Measurements from ENCODE around the gene TTC13. TPM values are rescaled to one million over a fixed set of nuclear protein-coding genes. Genes with fewer than 3 reads are reported as not detected.

Gene TTC13
- total RNA-seq, 1 experiment from 2014 or later: 4.4 TPM

GRCh38 chr1:230879778-230880177 lies 98.9 kb downstream of the TTC13 start:
- H3K4me3 Mint-ChIP-seq: no peak overlapping the region
- DNase-seq (ENCODE audit: low spot score) (no peak), ATAC-seq (no peak)
- H3K27me3 Mint-ChIP-seq (ENCODE audit: low read depth): peaks cover 15% of the 10 kb centered on the region
- peaks cover 15% of the 10 kb centered on the region for H3K4me1 Mint-ChIP-seq
- ChIA-PET CTCF (no interaction called here), POLR2A (interaction anchor here (1.0 kb wide), 1 partner anchor 12 kb away, joined by 4 read pairs; no protein-coding TSS in a partner anchor)
- no peak overlapping the region for H3K27ac Mint-ChIP-seq
- TF ChIP-seq, protein P1, sequence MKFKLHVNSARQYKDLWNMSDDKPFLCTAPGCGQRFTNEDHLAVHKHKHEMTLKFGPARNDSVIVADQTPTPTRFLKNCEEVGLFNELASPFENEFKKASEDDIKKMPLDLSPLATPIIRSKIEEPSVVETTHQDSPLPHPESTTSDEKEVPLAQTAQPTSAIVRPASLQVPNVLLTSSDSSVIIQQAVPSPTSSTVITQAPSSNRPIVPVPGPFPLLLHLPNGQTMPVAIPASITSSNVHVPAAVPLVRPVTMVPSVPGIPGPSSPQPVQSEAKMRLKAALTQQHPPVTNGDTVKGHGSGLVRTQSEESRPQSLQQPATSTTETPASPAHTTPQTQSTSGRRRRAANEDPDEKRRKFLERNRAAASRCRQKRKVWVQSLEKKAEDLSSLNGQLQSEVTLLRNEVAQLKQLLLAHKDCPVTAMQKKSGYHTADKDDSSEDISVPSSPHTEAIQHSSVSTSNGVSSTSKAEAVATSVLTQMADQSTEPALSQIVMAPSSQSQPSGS (CRISPR knock-in tag; IDR thresholded peaks at IDR 0.05; ENCODE audit: borderline replicate concordance, low read depth): no peak
- TF ChIP-seq NFYB (CRISPR knock-in tag; conservative IDR thresholded peaks at IDR 0.05; ENCODE audit: low read depth): no peak
- no peak for TF ChIP-seq SMAD4 (CRISPR knock-in tag; IDR thresholded peaks at IDR 0.05)
- TF ChIP-seq, protein P2, sequence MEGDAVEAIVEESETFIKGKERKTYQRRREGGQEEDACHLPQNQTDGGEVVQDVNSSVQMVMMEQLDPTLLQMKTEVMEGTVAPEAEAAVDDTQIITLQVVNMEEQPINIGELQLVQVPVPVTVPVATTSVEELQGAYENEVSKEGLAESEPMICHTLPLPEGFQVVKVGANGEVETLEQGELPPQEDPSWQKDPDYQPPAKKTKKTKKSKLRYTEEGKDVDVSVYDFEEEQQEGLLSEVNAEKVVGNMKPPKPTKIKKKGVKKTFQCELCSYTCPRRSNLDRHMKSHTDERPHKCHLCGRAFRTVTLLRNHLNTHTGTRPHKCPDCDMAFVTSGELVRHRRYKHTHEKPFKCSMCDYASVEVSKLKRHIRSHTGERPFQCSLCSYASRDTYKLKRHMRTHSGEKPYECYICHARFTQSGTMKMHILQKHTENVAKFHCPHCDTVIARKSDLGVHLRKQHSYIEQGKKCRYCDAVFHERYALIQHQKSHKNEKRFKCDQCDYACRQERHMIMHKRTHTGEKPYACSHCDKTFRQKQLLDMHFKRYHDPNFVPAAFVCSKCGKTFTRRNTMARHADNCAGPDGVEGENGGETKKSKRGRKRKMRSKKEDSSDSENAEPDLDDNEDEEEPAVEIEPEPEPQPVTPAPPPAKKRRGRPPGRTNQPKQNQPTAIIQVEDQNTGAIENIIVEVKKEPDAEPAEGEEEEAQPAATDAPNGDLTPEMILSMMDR (IDR thresholded peaks at IDR 0.05): no peak
- TF ChIP-seq, protein P3, sequence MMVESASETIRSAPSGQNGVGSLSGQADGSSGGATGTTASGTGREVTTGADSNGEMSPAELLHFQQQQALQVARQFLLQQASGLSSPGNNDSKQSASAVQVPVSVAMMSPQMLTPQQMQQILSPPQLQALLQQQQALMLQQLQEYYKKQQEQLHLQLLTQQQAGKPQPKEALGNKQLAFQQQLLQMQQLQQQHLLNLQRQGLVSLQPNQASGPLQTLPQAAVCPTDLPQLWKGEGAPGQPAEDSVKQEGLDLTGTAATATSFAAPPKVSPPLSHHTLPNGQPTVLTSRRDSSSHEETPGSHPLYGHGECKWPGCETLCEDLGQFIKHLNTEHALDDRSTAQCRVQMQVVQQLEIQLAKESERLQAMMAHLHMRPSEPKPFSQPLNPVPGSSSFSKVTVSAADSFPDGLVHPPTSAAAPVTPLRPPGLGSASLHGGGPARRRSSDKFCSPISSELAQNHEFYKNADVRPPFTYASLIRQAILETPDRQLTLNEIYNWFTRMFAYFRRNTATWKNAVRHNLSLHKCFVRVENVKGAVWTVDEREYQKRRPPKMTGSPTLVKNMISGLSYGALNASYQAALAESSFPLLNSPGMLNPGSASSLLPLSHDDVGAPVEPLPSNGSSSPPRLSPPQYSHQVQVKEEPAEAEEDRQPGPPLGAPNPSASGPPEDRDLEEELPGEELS (CRISPR knock-in tag; IDR thresholded peaks at IDR 0.05): no peak
- no peak for TF ChIP-seq ZNF219 (CRISPR knock-in tag; IDR thresholded peaks at IDR 0.05; ENCODE audit: borderline replicate concordance)
- TF ChIP-seq ZNF138 (CRISPR knock-in tag; conservative IDR thresholded peaks at IDR 0.05): no peak
- TF ChIP-seq NR1H2 (CRISPR knock-in tag; IDR thresholded peaks at IDR 0.05): no peak
- TF ChIP-seq HMGXB4 (CRISPR knock-in tag; IDR thresholded peaks at IDR 0.05): no peak
- no peak for TF ChIP-seq ZNF396 (CRISPR knock-in tag; IDR thresholded peaks at IDR 0.05; ENCODE audit: borderline replicate concordance)
- peaks cover 3% of the 10 kb centered on the region; the same call in 1 of the 2 replicates for H3K36me3 Mint-ChIP-seq
- H3K9me3 Mint-ChIP-seq: no peaks in the 10 kb centered on the region; the same call in 1 of the 2 replicates

- POLR2A ChIA-PET: no interaction called here
- no peak for ATAC-seq
- CTCF ChIA-PET: no interaction called here
- H3K4me3 Mint-ChIP-seq: no peak overlapping the region
- H3K9me3 Mint-ChIP-seq: no peaks in the 10 kb centered on the region
- H3K4me1 Mint-ChIP-seq: peaks cover 15% of the 10 kb centered on the region
- no peaks in the 10 kb centered on the region for H3K36me3 Mint-ChIP-seq
- no peak for DNase-seq (ENCODE audit: low spot score)
- peaks cover 15% of the 10 kb centered on the region for H3K27me3 Mint-ChIP-seq (ENCODE audit: low read depth)
- no peak overlapping the region for H3K27ac Mint-ChIP-seq
- TF ChIP-seq NFE2L1 (CRISPR knock-in tag; IDR thresholded peaks at IDR 0.05) (no peak), AFF4 (CRISPR knock-in tag; IDR thresholded peaks at IDR 0.05; ENCODE audit: borderline replicate concordance) (no peak), SOX15 (CRISPR knock-in tag; IDR thresholded peaks at IDR 0.05) (no peak), ATF6 (CRISPR knock-in tag; IDR thresholded peaks at IDR 0.05) (no peak), ZNF671 (CRISPR knock-in tag; IDR thresholded peaks at IDR 0.05) (no peak), KAT7 (CRISPR knock-in tag; IDR thresholded peaks at IDR 0.05; ENCODE audit: borderline replicate concordance) (no peak), GABPB1 (CRISPR knock-in tag; IDR thresholded peaks at IDR 0.05) (no peak), TCF7 (CRISPR knock-in tag; IDR thresholded peaks at IDR 0.05; ENCODE audit: low read depth) (no peak), ZNF416 (CRISPR knock-in tag; IDR thresholded peaks at IDR 0.05) (no peak), GTF2I (CRISPR knock-in tag; conservative IDR thresholded peaks at IDR 0.05) (no peak), ATF1 (CRISPR knock-in tag; IDR thresholded peaks at IDR 0.05) (no peak), FOXJ3 (CRISPR knock-in tag; IDR thresholded peaks at IDR 0.05; ENCODE audit: borderline replicate concordance) (no peak), CREB1 (CRISPR knock-in tag; IDR thresholded peaks at IDR 0.05) (no peak), USF1 (CRISPR knock-in tag; IDR thresholded peaks at IDR 0.05) (no peak)
Measured at GRCh38 chr1:230878591-230878990, 100.1 kb downstream of the TTC13 start.
